Measurements from ENCODE around the gene BUB3. TPM values are rescaled to one million over a fixed set of nuclear protein-coding genes. Genes with fewer than 3 reads are reported as not detected.

BUB3 gene
- total and polyA plus RNA-seq, 2 of the 13 experiments (the other 11 are each of a cell fraction or from before 2014, with no cell fraction given) = 174 to 188 TPM

- TF ChIP-seq PRDM10 (CRISPR knock-in tag; IDR thresholded peaks at IDR 0.05; ENCODE audit: low read depth) (no peak), PLRG1 (conservative IDR thresholded peaks at IDR 0.05) (no peak), RXRA (CRISPR knock-in tag; IDR thresholded peaks at IDR 0.05) (no peak), ARID5B (CRISPR knock-in tag; IDR thresholded peaks at IDR 0.05) (peak; percentile 84), ETV5 (CRISPR knock-in tag; IDR thresholded peaks at IDR 0.05; ENCODE audit: borderline replicate concordance) (peak; percentile 68; the same call in 1 of the 2 replicates), DR1 (CRISPR knock-in tag; IDR thresholded peaks at IDR 0.05) (no peak), ZNF407 (CRISPR knock-in tag; IDR thresholded peaks at IDR 0.05; ENCODE audit: not compliant biosample characterization) (no peak), E2F2 (CRISPR knock-in tag; IDR thresholded peaks at IDR 0.05; ENCODE audit: borderline replicate concordance) (no peak), ARNT2 (CRISPR knock-in tag; IDR thresholded peaks at IDR 0.05; ENCODE audit: low read depth) (no peak), MEIS1 (CRISPR knock-in tag; IDR thresholded peaks at IDR 0.05; ENCODE audit: borderline replicate concordance) (no peak), KDM3A (CRISPR knock-in tag; IDR thresholded peaks at IDR 0.05; ENCODE audit: low read depth) (no peak)
These were observed 49.4 kb downstream of the BUB3 start (continued) for GRCh38 chr10:123203393-123204126.

Data from HepG2 (cell line).